ENCODE data around the gene PNMA6F.

GRCh38 chrX:153305972-153306371, 15.6 kb downstream of the PNMA6F start:
- no peak for TF ChIP-seq CTCF (IDR thresholded peaks at IDR 0.05)
- no peak for TF ChIP-seq POLR2A (IDR thresholded peaks at IDR 0.05)

Data from heart left ventricle (tissue), 13 donors.